K562 (cell line): ENCODE measurements around the gene HLA-F. TPM values are rescaled to one million over a fixed set of nuclear protein-coding genes. Genes with fewer than 3 reads are reported as not detected.
A peak's percentile ranks its signal among the peaks of the same experiment; 100 is the strongest.

ENCODE experiments used
- ATAC-seq: fragments of 200-7000 bp; cut with Tn5 transposase; 3 replicates; pipeline ENCODE4 v1.9.1; 2020; ENCODE audit warnings: moderate library complexity
- BruUV-seq: library from RNA; stranded (reverse); fragments of 400-500 nt; replicated peaks from 2 replicates; lab custom pipeline; 2021; lab: Mats Ljungman, UMichigan
- CTCF ChIA-PET: fragments of 300-600 bp; formaldehyde crosslinking; extraction: SDS; loops from one replicate; lab custom pipeline; 2021; ENCODE audit warnings: low intra/inter-chr PET ratio; lab: Yijun Ruan, JAX
- POLR2A ChIA-PET: fragments of 300-600, 350-650 bp; sonication (Branson Sonifier 250); formaldehyde crosslinking; extraction: SDS; loops from one replicate; lab custom pipeline; 2021; ENCODE audit warnings: antibody characterized with exemption, inconsistent platforms; lab: Yijun Ruan, JAX
- DNase-seq, 4 experiments: peaks; one replicate each; pipeline versions ENCODE4 v3.0.0 to v3.0.0-alpha.2; 2011 to 2018; ENCODE audit warnings: low spot score in 3 of 4, mixed read lengths in 3 of 4; ENCODE audit errors: extremely low read depth in 1 of 4
- FAIRE-seq: peaks from 2 replicates; lab custom pipeline; 2011; peaks lifted over from hg19 to GRCh38; lab: Jason Lieb, UNC
- H2AFZ ChIP-seq: 2 replicates; pipeline ENCODE4 v1.6.0; 2011; ENCODE audit warnings: low read depth, low read length, control low read depth, inconsistent platforms
- H3K27ac ChIP-seq: fragments of 200-600 bp; 3 replicates; pipeline ENCODE4 v1.8.0; 2011; ENCODE audit warnings: low read depth, mild to moderate bottlenecking, control low read depth, inconsistent platforms, low read length, moderate library complexity, mixed read lengths; ENCODE audit errors: extremely low read depth
- H3K27me3 ChIP-seq, 2 experiments: fragments of 300-600 bp in 1 of 2; 2 replicates in 1 of 2; 3 replicates in 1 of 2; pipeline versions ENCODE4 v1.6.0 to v1.8.0; 2011; ENCODE audit warnings: inconsistent platforms in 2 of 2, low read length in 2 of 2, mild to moderate bottlenecking in 1 of 2, mixed read lengths in 1 of 2, moderate library complexity in 1 of 2; ENCODE audit not compliant: control insufficient read depth in 2 of 2, insufficient read depth in 2 of 2
- H3K36me3 ChIP-seq: fragments of 300-600 bp; 3 replicates; pipeline ENCODE4 v1.8.0; 2011; ENCODE audit warnings: mild to moderate bottlenecking, low read length, inconsistent platforms; ENCODE audit not compliant: control insufficient read depth, insufficient read depth
- H3K4me1 ChIP-seq, 2 experiments: fragments of 200-600 bp in 1 of 2; replicated peaks in 1 of 2; 2 replicates in 1 of 2; 3 replicates in 1 of 2; pipeline versions ENCODE4 v1.5.1 to v1.8.0; 2011; ENCODE audit warnings: inconsistent platforms in 2 of 2, low read length in 2 of 2, mild to moderate bottlenecking in 1 of 2, mixed read lengths in 1 of 2, moderate library complexity in 1 of 2; ENCODE audit not compliant: control insufficient read depth in 2 of 2, insufficient read depth in 2 of 2
- H3K4me2 ChIP-seq: 2 replicates; pipeline ENCODE4 v1.6.1; 2011; ENCODE audit warnings: low read length, control low read depth, inconsistent platforms, mixed read lengths; ENCODE audit not compliant: insufficient read depth
- H3K4me3 ChIP-seq: fragments of 200-600 bp; sonication (generic), shearing (Covaris generic); 2 replicates; pipeline ENCODE4 v1.5.1; 2016; ENCODE audit warnings: control low read depth, inconsistent platforms
- H3K79me2 ChIP-seq: fragments of 200-600 bp; 3 replicates; pipeline ENCODE4 v1.8.0; 2011; ENCODE audit warnings: low read length, inconsistent platforms; ENCODE audit not compliant: control insufficient read depth, insufficient read depth
- H3K9ac ChIP-seq, 2 experiments: 2 replicates each; pipeline versions ENCODE4 v1.6.0 to v1.6.1; 2011; ENCODE audit warnings: low read depth in 2 of 2, low read length in 2 of 2, control low read depth in 1 of 2, inconsistent platforms in 1 of 2, mild to moderate bottlenecking in 1 of 2, mixed read lengths in 1 of 2; ENCODE audit not compliant: insufficient read depth in 1 of 2
- H3K9me1 ChIP-seq: one replicate; pipeline ENCODE4 v1.6.0; 2011; ENCODE audit warnings: inconsistent platforms, mild to moderate bottlenecking, low read length, moderate library complexity; ENCODE audit not compliant: control insufficient read depth, insufficient read depth
- H3K9me3 ChIP-seq: replicated peaks from 2 replicates; pipeline ENCODE4 v1.5.1; 2011; ENCODE audit warnings: low read depth, low read length, inconsistent platforms; ENCODE audit not compliant: control insufficient read depth, insufficient read depth
- H4K20me1 ChIP-seq: replicated peaks from 2 replicates; pipeline ENCODE4 v1.6.1; 2011; ENCODE audit warnings: low read length, inconsistent platforms, mixed read lengths; ENCODE audit not compliant: control insufficient read depth, insufficient read depth
- CHD1 ChIP-seq: fragments of 200-600 bp; sonication (generic); IDR thresholded peaks from one replicate; pipeline ENCODE4 v1.6.1; 2012; ENCODE audit warnings: mild to moderate bottlenecking, moderate library complexity, low read length, inconsistent platforms
- POLR2H ChIP-seq: IDR thresholded peaks from 2 replicates; pipeline ENCODE4 v1.6.1; 2016; ENCODE audit warnings: missing genetic modification characterization, low read depth, mild to moderate bottlenecking, control low read depth, missing compliant biosample characterization, moderate library complexity
- ZKSCAN1 ChIP-seq: fragments of 150-350 bp; IDR thresholded peaks from 2 replicates; pipeline ENCODE4 v1.6.1; 2016; ENCODE audit warnings: low read depth, low read length
- WGBS: fragments of 100-300 bp; shearing (Covaris generic); methylation state at CpG from one replicate; pipeline ENCODE4 v1.1.6; 2016; ENCODE audit warnings: low coverage, mixed read lengths; ENCODE audit not compliant: insufficient coverage; ENCODE audit errors: missing lambda C conversion rate; 5-methylcytosine and 5-hydroxymethylcytosine counted together
- in situ Hi-C: fragments of 300-500 bp; cut with MboI; formaldehyde crosslinking; loops from 4 replicates; pipeline ENCODE4 v1.15.0; 2018; ENCODE audit warnings: inconsistent platforms, mixed read lengths
- intact Hi-C: fragments of 100-400 bp; cut with micrococcal nuclease; formaldehyde crosslinking; loops from 2 replicates; pipeline ENCODE4 v1.14.2; 2022
- polyA plus RNA-seq, 8 experiments: library from polyadenylated mRNA; depleted of rRNA in 4 of 8; stranded (reverse) in 5 of 8; unstranded in 3 of 8; fragments of >200 nt; fragmentation: Nextera tagmentation in 2 of 8; fragmentation: Illumina TruSeq in 1 of 8; extraction: Ambion mirVana in 2 of 8; extraction: Trizol in 1 of 8; gene quantifications; 2 replicates each; pipeline versions ENCODE4 v1.2.1 to v1.2.3, GENCODE V29; 2011 to 2014; ENCODE audit warnings: inconsistent platforms in 1 of 8, missing spikeins in 1 of 8
- total RNA-seq, 7 experiments: library from RNA; depleted of rRNA in 6 of 7; stranded (reverse); fragments of >200 nt in 6 of 7; fragmentation: Illumina TruSeq in 2 of 7; extraction: Trizol in 2 of 7; gene quantifications; 2 replicates each; pipeline versions ENCODE4 v1.2.1 to v1.2.3, GENCODE V29; 2011 to 2021; ENCODE audit warnings: low replicate concordance in 1 of 7
- TF ChIP-seq, protein P1 (sequence below): sonication (generic); formaldehyde crosslinking; IDR thresholded peaks from 2 replicates; pipeline ENCODE4 v1.8.0; 2022; ENCODE audit warnings: mild to moderate bottlenecking, missing genetic modification reagents
- TF ChIP-seq, protein P2 (sequence below), 2 experiments: fragments of 450-650 bp in 1 of 2; sonication (generic) in 1 of 2; formaldehyde crosslinking in 1 of 2; IDR thresholded peaks; 2 replicates each; pipeline versions ENCODE4 v1.7.1 to v1.9.0; 2016 to 2022; ENCODE audit warnings: inconsistent platforms in 1 of 2, mild to moderate bottlenecking in 1 of 2, missing genetic modification reagents in 1 of 2
- TF ChIP-seq, protein P3 (sequence below): IDR thresholded peaks from 3 replicates; pipeline ENCODE4 v1.6.1; 2011; ENCODE audit warnings: borderline replicate concordance, mild to moderate bottlenecking; ENCODE audit not compliant: insufficient read length, insufficient read depth

HLA-F gene
- total and polyA plus RNA-seq, 9 of the 15 experiments (the other 6 are each of a cell fraction or from before 2014, with no cell fraction given) = 0.40 to 0.76 (median 0.46) TPM; not detected in 6

DNA sequence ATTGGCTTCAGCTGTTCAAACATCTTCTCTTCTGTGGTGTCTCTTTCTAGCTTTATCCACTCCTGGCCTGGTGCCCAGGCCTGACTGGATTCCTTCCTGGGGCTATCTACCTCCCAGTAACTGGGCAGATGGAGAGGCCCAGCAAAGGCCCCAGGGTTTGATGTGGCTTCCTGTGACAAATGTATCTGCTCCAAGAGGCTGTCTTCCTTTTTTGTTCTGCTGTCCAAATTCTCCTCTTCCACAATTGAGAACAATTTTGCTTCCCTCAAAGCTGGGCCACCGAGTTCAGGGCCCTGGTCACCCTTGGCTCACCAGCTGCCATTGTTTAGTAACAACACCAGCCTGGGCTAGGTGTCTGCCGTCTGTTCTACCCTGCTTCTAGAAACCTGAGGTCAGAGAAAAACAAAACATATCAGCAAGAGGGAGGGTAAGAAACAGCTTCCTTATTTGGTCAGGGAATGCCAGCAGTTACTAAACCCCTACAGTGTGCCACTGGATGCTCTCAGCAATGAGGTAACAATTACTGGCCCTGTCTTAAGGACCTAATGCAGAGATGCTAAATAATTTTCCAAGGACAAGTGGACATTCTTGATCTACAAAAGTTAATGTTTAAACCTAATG lies 46.1 kb upstream of the HLA-F start (continued):
- TF ChIP-seq, protein P1, sequence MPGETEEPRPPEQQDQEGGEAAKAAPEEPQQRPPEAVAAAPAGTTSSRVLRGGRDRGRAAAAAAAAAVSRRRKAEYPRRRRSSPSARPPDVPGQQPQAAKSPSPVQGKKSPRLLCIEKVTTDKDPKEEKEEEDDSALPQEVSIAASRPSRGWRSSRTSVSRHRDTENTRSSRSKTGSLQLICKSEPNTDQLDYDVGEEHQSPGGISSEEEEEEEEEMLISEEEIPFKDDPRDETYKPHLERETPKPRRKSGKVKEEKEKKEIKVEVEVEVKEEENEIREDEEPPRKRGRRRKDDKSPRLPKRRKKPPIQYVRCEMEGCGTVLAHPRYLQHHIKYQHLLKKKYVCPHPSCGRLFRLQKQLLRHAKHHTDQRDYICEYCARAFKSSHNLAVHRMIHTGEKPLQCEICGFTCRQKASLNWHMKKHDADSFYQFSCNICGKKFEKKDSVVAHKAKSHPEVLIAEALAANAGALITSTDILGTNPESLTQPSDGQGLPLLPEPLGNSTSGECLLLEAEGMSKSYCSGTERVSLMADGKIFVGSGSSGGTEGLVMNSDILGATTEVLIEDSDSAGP = no peak
- TF ChIP-seq CHD1 (no peak), POLR2H (no peak)

DNA sequence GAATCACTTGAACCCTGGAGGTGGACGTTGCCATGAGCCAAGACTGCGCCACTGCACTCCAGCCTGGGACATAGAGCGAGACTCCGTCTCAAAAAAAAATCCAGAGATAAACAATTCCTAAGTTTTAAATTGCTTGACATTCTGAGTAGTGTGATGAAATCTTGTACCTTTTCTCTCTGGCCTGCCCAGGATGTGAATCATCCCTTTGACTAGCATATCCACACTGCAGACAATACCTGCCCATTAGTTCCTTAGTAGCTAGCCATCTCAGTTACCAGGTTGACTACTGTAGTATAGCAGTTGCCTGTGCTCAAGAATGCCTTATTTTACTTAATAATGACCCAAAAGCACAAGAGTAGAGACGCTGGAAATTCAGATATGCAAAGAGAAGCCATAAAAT lies 45.1 kb upstream of the HLA-F start:
- Histone ChIP-seq H2AFZ (no peak overlapping the region), H3K79me2 (no peaks in the 10 kb centered on the region), H3K4me2 (no peak overlapping the region), H3K9me3 (no peaks in the 10 kb centered on the region), H3K9me1 (no peaks in the 10 kb centered on the region), H3K27ac (no peak overlapping the region), H3K36me3 (no peaks in the 10 kb centered on the region), H3K9ac (no peak overlapping the region), H4K20me1 (no peaks in the 10 kb centered on the region), H3K4me3 (no peak overlapping the region), H3K4me1 (peaks cover 0 to 9% of the 10 kb centered on the region in 2 experiments; a peak in 2 of 5 replicates), H3K27me3 (peaks cover 22 to 40% of the 10 kb centered on the region in 2 experiments; a peak in 4 of 5 replicates)
- 0% methylated on average over 5 of the region's 5 CpGs for WGBS
- in situ Hi-C loops = no loop called here
- FAIRE-seq (peak; percentile 46), DNase-seq (no peak), ATAC-seq (no peak)
- POLR2A ChIA-PET = no interaction called here
- intact Hi-C loops = no loop called here
- CTCF ChIA-PET = no interaction called here
- no TSS peak for BruUV-seq
- TF ChIP-seq, protein P2, sequence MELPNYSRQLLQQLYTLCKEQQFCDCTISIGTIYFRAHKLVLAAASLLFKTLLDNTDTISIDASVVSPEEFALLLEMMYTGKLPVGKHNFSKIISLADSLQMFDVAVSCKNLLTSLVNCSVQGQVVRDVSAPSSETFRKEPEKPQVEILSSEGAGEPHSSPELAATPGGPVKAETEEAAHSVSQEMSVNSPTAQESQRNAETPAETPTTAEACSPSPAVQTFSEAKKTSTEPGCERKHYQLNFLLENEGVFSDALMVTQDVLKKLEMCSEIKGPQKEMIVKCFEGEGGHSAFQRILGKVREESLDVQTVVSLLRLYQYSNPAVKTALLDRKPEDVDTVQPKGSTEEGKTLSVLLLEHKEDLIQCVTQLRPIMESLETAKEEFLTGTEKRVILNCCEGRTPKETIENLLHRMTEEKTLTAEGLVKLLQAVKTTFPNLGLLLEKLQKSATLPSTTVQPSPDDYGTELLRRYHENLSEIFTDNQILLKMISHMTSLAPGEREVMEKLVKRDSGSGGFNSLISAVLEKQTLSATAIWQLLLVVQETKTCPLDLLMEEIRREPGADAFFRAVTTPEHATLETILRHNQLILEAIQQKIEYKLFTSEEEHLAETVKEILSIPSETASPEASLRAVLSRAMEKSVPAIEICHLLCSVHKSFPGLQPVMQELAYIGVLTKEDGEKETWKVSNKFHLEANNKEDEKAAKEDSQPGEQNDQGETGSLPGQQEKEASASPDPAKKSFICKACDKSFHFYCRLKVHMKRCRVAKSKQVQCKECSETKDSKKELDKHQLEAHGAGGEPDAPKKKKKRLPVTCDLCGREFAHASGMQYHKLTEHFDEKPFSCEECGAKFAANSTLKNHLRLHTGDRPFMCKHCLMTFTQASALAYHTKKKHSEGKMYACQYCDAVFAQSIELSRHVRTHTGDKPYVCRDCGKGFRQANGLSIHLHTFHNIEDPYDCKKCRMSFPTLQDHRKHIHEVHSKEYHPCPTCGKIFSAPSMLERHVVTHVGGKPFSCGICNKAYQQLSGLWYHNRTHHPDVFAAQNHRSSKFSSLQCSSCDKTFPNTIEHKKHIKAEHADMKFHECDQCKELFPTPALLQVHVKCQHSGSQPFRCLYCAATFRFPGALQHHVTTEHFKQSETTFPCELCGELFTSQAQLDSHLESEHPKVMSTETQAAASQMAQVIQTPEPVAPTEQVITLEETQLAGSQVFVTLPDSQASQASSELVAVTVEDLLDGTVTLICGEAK (IDR thresholded peaks at IDR 0.05) = no peak
- TF ChIP-seq, protein P2 (CRISPR knock-in tag; IDR thresholded peaks at IDR 0.05) = no peak
- TF ChIP-seq, protein P3, sequence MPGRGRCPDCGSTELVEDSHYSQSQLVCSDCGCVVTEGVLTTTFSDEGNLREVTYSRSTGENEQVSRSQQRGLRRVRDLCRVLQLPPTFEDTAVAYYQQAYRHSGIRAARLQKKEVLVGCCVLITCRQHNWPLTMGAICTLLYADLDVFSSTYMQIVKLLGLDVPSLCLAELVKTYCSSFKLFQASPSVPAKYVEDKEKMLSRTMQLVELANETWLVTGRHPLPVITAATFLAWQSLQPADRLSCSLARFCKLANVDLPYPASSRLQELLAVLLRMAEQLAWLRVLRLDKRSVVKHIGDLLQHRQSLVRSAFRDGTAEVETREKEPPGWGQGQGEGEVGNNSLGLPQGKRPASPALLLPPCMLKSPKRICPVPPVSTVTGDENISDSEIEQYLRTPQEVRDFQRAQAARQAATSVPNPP = no peak
- no peak for TF ChIP-seq ZKSCAN1
